ENCODE results near the gene RFX3. TPM values are rescaled to one million over a fixed set of nuclear protein-coding genes. Genes with fewer than 3 reads are reported as not detected.

Gene RFX3
- total RNA-seq, 2 donors from 2014 or later = 10.9 to 15.5 TPM

DNA sequence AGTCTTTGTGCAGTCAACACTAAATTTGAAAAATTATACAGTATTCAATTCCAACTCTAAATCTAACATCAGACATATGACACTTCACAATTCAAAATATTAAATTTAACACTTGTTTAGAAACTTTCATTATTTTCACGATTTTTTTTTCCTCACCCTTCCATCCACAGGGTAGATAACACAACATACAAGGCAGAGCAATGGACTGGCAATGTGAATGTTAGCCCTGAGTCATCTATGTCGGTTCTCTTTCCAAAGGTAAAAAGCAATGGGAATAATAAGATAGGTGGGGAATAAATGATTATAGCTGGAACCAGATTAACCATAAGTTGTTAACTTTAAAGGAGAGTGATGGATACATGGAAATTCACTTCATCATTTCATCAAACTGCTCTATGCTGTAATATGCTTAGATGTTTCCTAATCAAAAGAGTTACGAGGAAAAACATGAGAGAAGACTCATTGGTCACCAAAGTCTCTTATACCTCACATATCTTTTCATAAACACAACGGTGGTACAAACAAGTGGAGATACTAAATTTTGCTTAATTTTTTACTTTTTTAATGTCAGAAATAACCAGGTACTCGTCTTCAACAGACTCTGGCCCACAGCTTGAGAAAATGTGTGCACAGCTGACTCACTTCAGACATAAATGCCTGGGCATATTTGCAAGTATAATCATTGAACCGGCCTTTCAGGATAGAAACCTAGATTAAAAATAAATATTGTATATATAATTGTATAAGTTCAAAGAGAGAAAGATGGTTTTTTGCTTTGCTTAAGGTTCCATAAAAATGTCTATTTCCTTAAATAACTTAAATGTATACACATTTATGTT is 23.0 kb downstream of the RFX3 start:
- H3K4me1 ChIP-seq (replicated peaks) = no peaks in the 10 kb centered on the region
- no peaks in the 10 kb centered on the region for H3K27me3 ChIP-seq (replicated peaks; ENCODE audit: insufficient read depth)
- no peaks in the 10 kb centered on the region for H3K36me3 ChIP-seq
- WGBS = 84% methylated on average over 6 of the region's 6 CpGs
- TF ChIP-seq POLR2AphosphoS5 (IDR thresholded peaks at IDR 0.05) (no peak), POLR2A (IDR thresholded peaks at IDR 0.05) (no peak)
- TF ChIP-seq, protein P1, sequence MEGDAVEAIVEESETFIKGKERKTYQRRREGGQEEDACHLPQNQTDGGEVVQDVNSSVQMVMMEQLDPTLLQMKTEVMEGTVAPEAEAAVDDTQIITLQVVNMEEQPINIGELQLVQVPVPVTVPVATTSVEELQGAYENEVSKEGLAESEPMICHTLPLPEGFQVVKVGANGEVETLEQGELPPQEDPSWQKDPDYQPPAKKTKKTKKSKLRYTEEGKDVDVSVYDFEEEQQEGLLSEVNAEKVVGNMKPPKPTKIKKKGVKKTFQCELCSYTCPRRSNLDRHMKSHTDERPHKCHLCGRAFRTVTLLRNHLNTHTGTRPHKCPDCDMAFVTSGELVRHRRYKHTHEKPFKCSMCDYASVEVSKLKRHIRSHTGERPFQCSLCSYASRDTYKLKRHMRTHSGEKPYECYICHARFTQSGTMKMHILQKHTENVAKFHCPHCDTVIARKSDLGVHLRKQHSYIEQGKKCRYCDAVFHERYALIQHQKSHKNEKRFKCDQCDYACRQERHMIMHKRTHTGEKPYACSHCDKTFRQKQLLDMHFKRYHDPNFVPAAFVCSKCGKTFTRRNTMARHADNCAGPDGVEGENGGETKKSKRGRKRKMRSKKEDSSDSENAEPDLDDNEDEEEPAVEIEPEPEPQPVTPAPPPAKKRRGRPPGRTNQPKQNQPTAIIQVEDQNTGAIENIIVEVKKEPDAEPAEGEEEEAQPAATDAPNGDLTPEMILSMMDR (IDR thresholded peaks at IDR 0.05) = no peak
- no peak overlapping the region for H3K4me3 ChIP-seq
- no peak for DNase-seq (ENCODE audit: low spot score)
- intact Hi-C loops (cut with DNase I) = no loop called here
- no peak overlapping the region for H3K27ac ChIP-seq
- no peaks in the 10 kb centered on the region for H3K9me3 ChIP-seq

DNA sequence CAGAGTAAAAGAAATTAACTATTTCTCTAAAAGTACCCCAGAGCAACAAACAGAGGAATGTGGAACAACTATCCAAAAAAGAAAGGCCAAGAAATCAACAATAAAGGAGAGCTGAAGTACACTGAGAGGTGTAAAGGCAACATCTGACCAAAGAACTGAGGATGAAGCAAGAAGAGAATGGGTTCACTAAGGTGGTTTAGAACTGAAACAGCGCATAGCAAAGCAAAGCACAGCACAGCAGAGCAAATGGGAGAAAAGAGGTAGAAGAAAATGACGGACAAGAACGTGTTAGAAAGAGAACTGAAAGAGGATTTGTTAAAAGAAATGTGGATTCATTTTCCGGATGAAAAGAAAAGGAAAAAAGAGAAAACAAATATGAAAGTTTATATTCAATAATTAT is 25.8 kb downstream of the RFX3 start:
- DNase-seq (ENCODE audit: low spot score) = no peak
- intact Hi-C loops (cut with DNase I) = no loop called here
- TF ChIP-seq, protein P1 (IDR thresholded peaks at IDR 0.05) = no peak
- TF ChIP-seq POLR2A (IDR thresholded peaks at IDR 0.05) = no peak
- TF ChIP-seq POLR2AphosphoS5 (IDR thresholded peaks at IDR 0.05) = no peak
- no peak overlapping the region for H3K27ac ChIP-seq
- no peaks in the 10 kb centered on the region for H3K9me3 ChIP-seq
- H3K27me3 ChIP-seq (replicated peaks; ENCODE audit: insufficient read depth) = no peaks in the 10 kb centered on the region
- H3K4me3 ChIP-seq = no peak overlapping the region
- no peaks in the 10 kb centered on the region for H3K4me1 ChIP-seq (replicated peaks)
- no peaks in the 10 kb centered on the region for H3K36me3 ChIP-seq
- WGBS = 93% methylated on average over 4 of the region's 4 CpGs

DNA sequence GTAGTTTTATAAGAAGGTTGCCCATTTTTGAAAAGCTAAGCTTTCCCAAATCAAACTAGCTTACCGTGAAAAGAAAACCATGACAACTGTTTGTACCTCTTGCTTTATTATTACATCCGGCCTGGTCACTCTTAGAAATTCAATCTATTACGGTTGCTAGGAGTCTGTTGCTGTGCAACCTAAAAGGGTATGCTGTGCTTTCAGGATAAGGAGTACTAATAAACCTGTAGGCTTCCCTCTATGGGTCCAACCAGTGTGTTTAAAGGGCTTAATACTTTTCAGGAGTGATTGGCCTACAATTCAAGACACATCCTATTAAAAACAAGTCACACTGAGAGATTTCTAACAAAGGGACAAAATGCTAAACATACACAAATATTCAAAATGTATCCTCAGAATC is 27.1 kb downstream of the RFX3 start:
- H3K9me3 ChIP-seq = no peaks in the 10 kb centered on the region
- no peaks in the 10 kb centered on the region for H3K36me3 ChIP-seq
- no peak overlapping the region for H3K4me3 ChIP-seq
- no peaks in the 10 kb centered on the region for H3K27me3 ChIP-seq (replicated peaks; ENCODE audit: insufficient read depth)
- no peak for TF ChIP-seq POLR2AphosphoS5 (IDR thresholded peaks at IDR 0.05)
- TF ChIP-seq POLR2A (IDR thresholded peaks at IDR 0.05) = no peak
- TF ChIP-seq, protein P1 (IDR thresholded peaks at IDR 0.05) = no peak
- 63% methylated on average over 3 of the region's 3 CpGs for WGBS
- intact Hi-C loops (cut with DNase I) = no loop called here
- no peak for DNase-seq (ENCODE audit: low spot score)
- no peaks in the 10 kb centered on the region for H3K4me1 ChIP-seq (replicated peaks)
- no peak overlapping the region for H3K27ac ChIP-seq

DNA sequence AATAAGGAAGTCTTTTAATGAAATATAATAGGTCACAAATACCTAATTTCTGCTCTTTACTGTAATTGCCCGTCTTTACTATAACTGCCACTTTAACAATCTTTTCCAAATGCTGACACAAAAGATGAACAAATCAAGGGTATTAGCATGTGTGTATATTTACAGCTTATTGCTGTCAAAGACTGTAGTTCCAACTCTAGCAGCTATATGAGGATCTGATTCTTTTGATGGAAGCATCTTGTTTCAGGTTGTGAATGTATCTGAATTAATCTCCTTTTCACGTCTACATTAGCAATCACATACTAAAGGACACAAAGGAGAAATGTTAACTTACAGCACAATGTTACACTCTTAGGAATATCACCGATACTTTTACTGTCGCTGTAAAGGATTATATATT is 27.9 kb downstream of the RFX3 start:
- H3K27ac ChIP-seq = no peak overlapping the region
- H3K9me3 ChIP-seq = no peaks in the 10 kb centered on the region
- DNase-seq (ENCODE audit: low spot score) = no peak
- intact Hi-C loops (cut with DNase I) = no loop called here
- H3K36me3 ChIP-seq = no peaks in the 10 kb centered on the region
- no peak for TF ChIP-seq POLR2AphosphoS5 (IDR thresholded peaks at IDR 0.05)
- TF ChIP-seq, protein P1 (IDR thresholded peaks at IDR 0.05) = no peak
- no peak for TF ChIP-seq POLR2A (IDR thresholded peaks at IDR 0.05)
- no peak overlapping the region for H3K4me3 ChIP-seq
- no peaks in the 10 kb centered on the region for H3K27me3 ChIP-seq (replicated peaks; ENCODE audit: insufficient read depth)
- H3K4me1 ChIP-seq (replicated peaks) = no peaks in the 10 kb centered on the region
- WGBS = 84% methylated on average over 4 of the region's 4 CpGs

DNA sequence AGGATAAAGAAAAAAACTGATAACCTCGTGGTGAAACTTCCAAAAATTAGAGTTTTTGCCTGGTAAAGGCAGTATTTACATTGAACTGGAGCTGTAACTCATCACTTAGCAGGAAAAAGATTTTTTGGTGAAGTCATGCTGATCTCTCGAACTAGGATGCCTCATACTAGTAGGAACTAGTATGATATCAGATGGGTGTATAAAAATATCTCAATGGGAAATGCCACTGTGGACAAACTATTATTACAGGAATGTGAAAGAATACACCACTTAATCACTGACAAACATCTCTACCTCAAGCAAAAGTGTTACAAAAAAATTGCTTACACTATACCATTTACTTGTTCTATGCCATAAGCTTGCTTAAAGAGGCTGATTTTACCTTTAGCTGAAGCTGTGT is 28.4 kb downstream of the RFX3 start:
- no peak overlapping the region for H3K4me3 ChIP-seq
- intact Hi-C loops (cut with DNase I) = no loop called here
- DNase-seq (ENCODE audit: low spot score) = no peak
- no peak overlapping the region for H3K27ac ChIP-seq
- TF ChIP-seq, protein P1 (IDR thresholded peaks at IDR 0.05) = no peak
- TF ChIP-seq POLR2AphosphoS5 (IDR thresholded peaks at IDR 0.05) = no peak
- TF ChIP-seq POLR2A (IDR thresholded peaks at IDR 0.05) = no peak
- H3K9me3 ChIP-seq = no peaks in the 10 kb centered on the region
- WGBS = 60% methylated on average over 2 of the region's 2 CpGs
- no peaks in the 10 kb centered on the region for H3K27me3 ChIP-seq (replicated peaks; ENCODE audit: insufficient read depth)
- H3K4me1 ChIP-seq (replicated peaks) = no peaks in the 10 kb centered on the region
- H3K36me3 ChIP-seq = no peaks in the 10 kb centered on the region
